Fibroblast of upper back skin (primary cell): Measurements from ENCODE around the gene ARFIP1.
"Not testable (repeated sequence)": the region's sequence is repeated elsewhere in the genome, so short reads cannot be mapped to it uniquely, and the experiment has no call there.

Source experiments
- DNase-seq: peaks from one replicate; pipeline ENCODE4 v3.0.0-alpha.2; 2013

Gene ARFIP1

GRCh38 chr4:152779513-152780266 is at the start of gene ARFIP1, which contains the start of gene TIGD4:
Gene ARFIP1 (plus strand): TSS chr4:152779954. CDS start chr4:152829634, 49,680 bp downstream.
Gene TIGD4 (minus strand): TSS chr4:152779730. CDS start chr4:152771004, 8,726 bp downstream.
- DNase-seq: peak; percentile 97

DNA sequence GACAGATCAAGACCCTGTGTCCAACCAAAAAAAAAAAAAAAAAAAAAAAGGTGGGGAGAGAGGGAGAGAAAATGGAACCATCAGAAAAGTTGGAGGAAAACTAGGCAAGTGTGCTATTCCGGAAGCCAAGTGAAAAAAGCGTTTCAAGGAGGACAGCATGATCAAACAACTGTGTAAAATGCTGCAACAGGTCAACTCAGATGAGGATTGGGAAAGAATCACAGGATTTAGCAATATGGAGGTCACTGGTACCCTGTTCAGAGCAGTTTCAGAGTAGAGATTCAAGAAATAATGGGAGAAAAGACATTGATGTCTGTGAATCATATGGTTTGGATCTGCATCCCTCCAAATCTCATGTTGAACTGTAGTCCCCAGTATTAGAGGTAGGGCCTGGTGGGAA is 47.8 kb upstream of the ARFIP1 start:
- DNase-seq: no peak

GRCh38 chr4:152734015-152734698 is 45.6 kb upstream of the ARFIP1 start:
- DNase-seq: no peak

- no peak for DNase-seq
These were observed 45.1 kb upstream of the ARFIP1 start for GRCh38 chr4:152734699-152735050.

DNA sequence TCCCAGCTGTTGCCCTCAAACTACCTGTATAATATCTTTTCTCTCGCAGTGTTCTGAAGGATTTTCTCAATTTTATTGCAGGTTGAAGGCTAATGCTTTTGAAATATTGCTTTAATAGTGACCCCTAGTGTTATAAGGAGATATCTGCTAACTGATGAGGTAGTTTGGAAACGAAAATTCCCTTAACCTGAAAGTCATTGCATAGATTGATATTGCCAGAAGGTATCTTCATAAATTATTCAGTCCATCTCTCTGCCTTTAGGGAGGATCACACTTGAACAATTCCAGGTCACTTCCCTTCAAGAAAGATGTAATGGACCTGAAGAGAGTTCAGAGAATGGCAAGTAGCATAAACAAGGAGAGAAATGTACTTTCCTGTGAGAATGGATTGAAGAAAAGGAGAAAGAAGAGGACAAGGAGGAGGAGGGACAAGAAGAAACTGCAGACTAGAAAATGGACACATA is 44.3 kb upstream of the ARFIP1 start:
- DNase-seq: peak; percentile 21

DNA sequence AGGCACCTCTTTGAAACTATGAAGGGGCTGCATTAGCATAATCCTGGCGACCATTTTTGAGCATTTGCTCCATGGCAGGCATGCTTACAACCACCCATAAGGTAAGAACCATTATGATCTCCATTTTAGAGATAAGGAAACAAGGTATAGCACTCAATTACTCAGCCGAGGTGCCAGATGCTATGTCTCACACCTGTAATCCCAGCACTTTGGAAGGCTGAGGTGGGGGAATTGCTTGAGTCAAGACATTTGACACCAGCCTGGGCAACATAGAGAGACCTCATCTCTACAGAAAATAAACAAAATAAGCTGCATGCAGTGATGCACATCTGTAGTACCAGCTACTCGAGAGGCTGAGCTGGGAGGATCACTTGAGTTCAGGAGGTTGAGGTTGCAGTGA is 43.8 kb upstream of the ARFIP1 start:
- no peak for DNase-seq

- no peak for DNase-seq
These were observed 40.9 kb upstream of the ARFIP1 start for GRCh38 chr4:152738827-152739226.

- no peak for DNase-seq
These were observed 32.3 kb upstream of the ARFIP1 start for GRCh38 chr4:152747444-152747843.

DNA sequence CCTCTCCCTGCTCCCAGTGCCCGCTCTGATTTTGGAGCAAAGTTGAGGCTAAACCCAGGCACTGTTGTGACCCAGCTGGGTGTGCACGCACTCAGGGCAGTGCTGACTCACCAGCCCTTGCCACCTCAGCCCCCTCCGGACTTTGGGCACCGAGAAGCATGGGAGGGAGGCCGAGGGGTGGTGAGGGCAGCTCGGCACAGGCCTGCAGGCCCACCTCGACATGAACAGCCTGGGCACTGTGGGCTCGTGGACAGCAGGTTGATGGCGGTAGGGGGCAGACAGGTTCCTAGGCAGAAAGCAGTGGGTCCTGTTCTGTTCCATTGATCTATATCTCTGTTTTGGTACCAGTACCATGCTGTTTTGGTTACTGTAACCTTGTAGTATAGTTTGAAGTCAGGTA is 31.1 kb upstream of the ARFIP1 start:
- no peak for DNase-seq

DNA sequence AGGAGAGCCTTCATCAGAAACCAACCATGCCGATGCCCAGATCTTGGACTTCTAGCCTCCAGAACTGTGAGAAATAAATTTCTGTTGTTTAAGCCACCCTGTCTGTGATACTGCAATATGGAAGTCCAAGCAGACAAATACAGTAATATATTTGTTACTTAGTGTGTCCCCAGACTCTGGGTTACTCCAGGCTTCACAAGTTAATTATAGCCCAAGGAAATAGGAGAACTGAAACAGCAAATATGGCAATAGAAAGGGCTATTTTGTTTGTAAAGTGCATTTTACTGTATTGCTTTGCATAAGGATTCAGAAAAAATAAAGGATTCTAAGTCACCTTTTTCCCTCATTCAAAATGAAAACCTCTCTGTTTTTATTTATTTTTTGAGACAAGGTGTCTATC is 16.0 kb upstream of the ARFIP1 start:
- no peak for DNase-seq

GRCh38 chr4:152765069-152765737 is 14.6 kb upstream of the ARFIP1 start:
- not testable (repeated sequence) for DNase-seq

- no peak for DNase-seq
These were observed 7.8 kb upstream of the ARFIP1 start for GRCh38 chr4:152771741-152772533.

GRCh38 chr4:152773339-152773738 is 6.4 kb upstream of the ARFIP1 start:
- DNase-seq: no peak

DNA sequence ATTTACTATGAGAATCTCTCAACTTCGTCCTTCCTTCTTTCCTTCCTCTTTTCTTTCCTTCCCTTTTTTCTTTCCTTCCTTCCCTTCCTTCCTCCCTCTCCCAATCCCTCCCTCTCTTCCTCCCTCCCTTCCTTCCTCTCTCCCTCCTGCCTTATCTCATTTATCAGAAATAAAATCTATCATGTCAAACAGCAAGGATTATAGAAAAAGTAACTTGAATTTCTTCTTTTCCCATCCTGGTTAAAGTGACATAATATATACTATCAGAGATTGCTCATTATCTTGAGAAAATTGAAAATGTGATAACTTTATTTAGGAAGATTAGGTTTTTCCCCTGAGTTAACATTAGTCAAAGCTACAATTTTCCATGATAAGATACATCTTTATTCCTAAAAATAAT is 5.8 kb upstream of the ARFIP1 start:
- DNase-seq: no peak

- DNase-seq: peak; percentile 13
These were observed 3.4 kb upstream of the ARFIP1 start for GRCh38 chr4:152776352-152776751.

DNA sequence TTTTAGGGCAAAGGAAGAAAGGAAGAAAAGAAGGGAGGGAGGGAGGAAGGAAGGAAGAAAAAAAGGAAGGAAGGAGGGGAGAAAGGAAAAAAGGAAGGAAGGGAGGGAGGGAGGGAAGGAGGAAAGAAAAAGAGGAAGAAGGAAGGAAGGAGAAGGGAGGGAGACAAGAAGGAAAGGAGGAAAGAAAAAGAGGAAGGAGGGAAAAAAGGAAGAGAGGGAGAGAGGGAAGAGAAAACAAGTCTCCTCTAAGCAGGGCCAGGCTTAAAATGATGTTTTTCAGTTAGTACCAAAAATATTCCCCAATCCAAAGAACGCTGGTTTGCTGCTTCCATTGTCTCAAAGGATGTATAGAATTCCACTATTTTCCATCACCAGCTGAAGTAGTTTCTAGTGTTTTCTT is 2.3 kb upstream of the ARFIP1 start:
- DNase-seq: no peak

DNA sequence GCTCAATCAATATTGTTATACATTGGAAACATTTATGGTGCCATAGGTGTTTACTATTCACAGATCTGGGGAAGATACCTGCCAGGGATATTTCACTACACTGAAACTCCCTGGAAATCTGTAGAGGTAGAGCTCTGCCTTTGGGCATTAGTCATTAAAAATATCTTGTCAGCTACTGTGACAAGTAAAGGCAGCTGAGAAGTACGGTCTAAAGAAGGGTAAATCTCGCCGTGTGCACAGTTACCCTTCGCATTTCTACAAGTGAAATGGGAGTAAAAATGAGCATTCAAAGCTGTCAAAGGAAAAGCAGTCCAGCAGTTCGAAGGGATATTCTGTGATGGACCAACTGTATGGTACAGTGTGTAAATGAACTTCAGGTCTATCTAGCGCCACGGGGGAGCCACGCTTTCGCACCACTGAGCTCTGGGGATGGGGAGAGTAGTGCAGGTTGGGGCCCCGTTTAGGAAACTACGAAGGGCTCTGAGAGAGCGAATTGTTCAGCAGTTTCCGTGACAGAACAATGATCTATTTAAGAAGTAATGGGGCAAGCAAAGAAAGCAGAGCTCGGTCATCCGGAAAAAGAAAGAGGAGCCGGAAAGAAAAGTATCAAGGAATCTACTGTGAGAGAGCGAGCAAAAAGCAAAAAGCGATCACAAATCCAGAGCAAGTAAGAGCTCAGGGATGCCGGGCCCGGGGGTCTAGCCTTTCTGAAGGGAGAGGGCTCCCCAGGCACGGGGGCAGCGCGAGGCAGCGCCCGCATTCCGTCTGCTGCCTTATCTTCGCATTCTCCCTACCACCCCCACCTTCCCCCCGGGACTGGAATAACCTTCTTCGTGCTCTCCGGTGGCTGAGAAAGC is 870 bp upstream of the ARFIP1 start:
- DNase-seq: peak; percentile 15

GRCh38 chr4:152780267-152780778 is 569 bp downstream of the ARFIP1 start:
- DNase-seq: peak; percentile 27

GRCh38 chr4:152784490-152785350 is 5.0 kb downstream of the ARFIP1 start:
- peak; percentile 77 for DNase-seq
